Skeletal muscle tissue (tissue), 4 donors: ENCODE measurements around the gene RTTN. TPM values are rescaled to one million over a fixed set of nuclear protein-coding genes. Genes with fewer than 3 reads are reported as not detected.

ENCODE experiments used
- H3K27ac ChIP-seq: one replicate; pipeline ENCODE4 v1.7.0; 2013; ENCODE audit warnings: mild to moderate bottlenecking, low read depth, low read length, inconsistent platforms
- H3K27me3 ChIP-seq, 3 donors: one replicate each; pipeline ENCODE4 v1.7.0; 2013; ENCODE audit warnings: low read length in 3 of 3; ENCODE audit not compliant: control insufficient read depth in 3 of 3, insufficient read depth in 3 of 3
- H3K36me3 ChIP-seq, 3 donors: one replicate each; pipeline ENCODE4 v1.7.0; 2013; ENCODE audit warnings: low read length in 3 of 3; ENCODE audit not compliant: control insufficient read depth in 3 of 3, insufficient read depth in 3 of 3
- H3K4me1 ChIP-seq, 3 donors: one replicate each; pipeline ENCODE4 v1.7.0; 2013; ENCODE audit warnings: low read length in 3 of 3, mild to moderate bottlenecking in 3 of 3; ENCODE audit not compliant: control insufficient read depth in 3 of 3, insufficient read depth in 3 of 3
- H3K4me3 ChIP-seq, 3 donors: one replicate each; pipeline ENCODE4 v1.7.0; 2013; ENCODE audit warnings: low read length in 3 of 3
- H3K9ac ChIP-seq, 3 donors: one replicate each; pipeline ENCODE4 v1.7.0; 2013; ENCODE audit warnings: low read length in 3 of 3, mild to moderate bottlenecking in 3 of 3, moderate library complexity in 2 of 3, low read depth in 1 of 3
- H3K9me3 ChIP-seq, 3 donors: one replicate each; pipeline ENCODE4 v1.7.0; 2013; ENCODE audit warnings: low read length in 3 of 3; ENCODE audit not compliant: control insufficient read depth in 3 of 3
- total RNA-seq: library from RNA; depleted of rRNA; stranded (reverse); fragments of >200 nt; gene quantifications from one replicate; pipeline ENCODE4 v1.2.3, GENCODE V29; 2014
- donor health status: Osteomylitis.

Gene RTTN
- total RNA-seq, 1 donor from 2014 or later = 43.8 TPM

DNA sequence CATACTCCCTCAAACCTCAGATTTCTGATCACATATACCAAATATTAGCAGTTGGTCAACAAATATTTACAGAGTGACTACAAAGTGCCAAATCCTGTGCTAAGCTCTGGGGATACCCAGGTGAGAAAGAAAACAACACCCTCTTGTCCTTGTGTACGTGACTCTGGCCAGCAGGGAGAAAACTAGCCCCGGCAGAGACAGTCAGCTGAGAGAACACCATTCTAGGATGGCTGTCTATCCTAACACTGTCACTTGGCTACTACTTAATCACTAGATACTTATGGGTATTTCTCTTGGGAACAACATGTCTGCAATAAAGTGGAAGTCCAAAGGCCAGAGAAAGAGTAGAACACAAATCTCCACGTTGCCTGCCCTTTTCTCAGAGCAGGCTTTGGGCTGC, 199.9 kb downstream of the RTTN start:
- Histone ChIP-seq H3K4me1 (no peaks in the 10 kb centered on the region), H3K4me3 (no peak overlapping the region), H3K36me3 (peaks cover 0 to 7% (median 4%) of the 10 kb centered on the region in 3 donors), H3K27me3 (no peaks in the 10 kb centered on the region), H3K27ac (no peak overlapping the region), H3K9ac (no peak overlapping the region), H3K9me3 (no peaks in the 10 kb centered on the region)

GRCh38 chr18:70004696-70005095, 200.8 kb downstream of the RTTN start:
- H3K36me3 ChIP-seq = peaks cover 0 to 7% (median 4%) of the 10 kb centered on the region in 3 donors
- H3K4me3 ChIP-seq = no peak overlapping the region
- no peak overlapping the region for H3K27ac ChIP-seq
- H3K27me3 ChIP-seq = no peaks in the 10 kb centered on the region
- no peaks in the 10 kb centered on the region for H3K9me3 ChIP-seq
- no peaks in the 10 kb centered on the region for H3K4me1 ChIP-seq
- no peak overlapping the region for H3K9ac ChIP-seq

GRCh38 chr18:69999656-70000055, 205.8 kb downstream of the RTTN start:
- Histone ChIP-seq H3K9me3 (no peaks in the 10 kb centered on the region), H3K4me1 (peaks cover 0 to 3% (median 2%) of the 10 kb centered on the region in 3 donors), H3K9ac (no peak overlapping the region), H3K27me3 (no peaks in the 10 kb centered on the region), H3K4me3 (no peak overlapping the region), H3K27ac (no peak overlapping the region), H3K36me3 (peaks cover 3 to 7% (median 4%) of the 10 kb centered on the region in 3 donors)

DNA sequence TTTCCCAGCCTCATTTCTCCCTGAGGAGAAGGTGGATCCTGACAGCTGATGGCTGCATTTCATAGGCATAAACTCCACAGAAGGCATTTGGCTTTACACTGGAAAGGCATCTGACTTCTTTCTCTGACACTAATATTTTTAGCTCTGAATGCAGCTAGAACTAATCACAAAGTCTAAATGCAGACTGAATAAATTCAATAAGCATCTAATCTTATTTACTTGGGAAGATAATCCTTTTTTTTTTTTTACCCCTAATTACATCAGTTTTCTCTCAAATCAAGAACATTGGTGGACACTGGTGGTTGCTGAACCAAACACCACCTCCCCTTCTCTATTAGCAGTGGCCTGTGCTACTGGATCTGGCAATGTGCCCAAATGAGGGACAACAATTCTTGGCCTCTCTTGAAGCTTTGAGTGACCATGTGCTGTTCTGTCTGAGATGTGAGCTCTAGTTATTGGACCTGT, 206.9 kb downstream of the RTTN start:
- Histone ChIP-seq H3K4me3 (no peak overlapping the region), H3K36me3 (peaks cover 3 to 7% (median 4%) of the 10 kb centered on the region in 3 donors), H3K4me1 (peaks cover 0 to 3% (median 2%) of the 10 kb centered on the region in 3 donors), H3K27ac (no peak overlapping the region), H3K27me3 (no peaks in the 10 kb centered on the region), H3K9me3 (no peaks in the 10 kb centered on the region), H3K9ac (no peak overlapping the region)

DNA sequence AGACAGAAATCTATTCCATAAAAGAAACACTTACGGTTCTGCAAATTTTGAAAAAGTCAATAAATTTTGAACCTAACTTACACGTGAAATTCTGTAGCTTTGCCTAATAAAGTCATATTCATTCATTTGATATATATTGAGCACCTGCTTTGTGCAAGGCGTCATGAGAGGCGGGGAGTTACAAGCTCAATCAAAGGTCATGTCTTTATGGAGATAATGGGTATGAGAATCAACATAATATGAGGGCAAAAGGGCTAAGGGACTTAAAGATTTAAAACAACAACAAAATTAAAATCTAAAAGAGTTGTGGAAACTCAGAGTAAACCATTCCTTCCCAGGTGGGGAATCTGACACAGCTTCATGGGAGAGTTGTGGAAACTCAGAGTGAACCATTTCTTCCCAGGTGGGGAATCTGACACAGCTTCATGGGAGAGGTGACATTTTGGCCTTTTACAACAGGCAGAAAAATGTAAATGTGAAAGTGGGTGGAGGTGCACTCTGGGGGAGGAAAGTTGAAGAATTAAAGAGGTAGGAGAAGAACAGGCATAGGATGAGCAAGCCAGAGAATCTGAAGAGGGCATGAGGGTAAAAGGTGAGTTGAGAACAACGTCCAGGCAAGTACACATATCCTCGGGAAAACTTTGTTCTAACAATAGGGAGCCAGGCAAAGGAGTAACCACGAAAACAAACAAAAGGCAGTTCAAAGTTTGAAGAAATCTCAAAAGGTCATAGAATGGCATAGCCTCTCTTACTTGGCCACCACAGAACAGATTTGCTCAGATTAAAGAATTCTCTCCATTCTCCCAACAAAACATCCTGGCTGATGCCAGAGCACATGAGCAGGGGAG, 208.3 kb downstream of the RTTN start:
- H3K27me3 ChIP-seq = no peaks in the 10 kb centered on the region
- no peak overlapping the region for H3K4me3 ChIP-seq
- H3K4me1 ChIP-seq = peaks cover 0 to 3% (median 2%) of the 10 kb centered on the region in 3 donors
- H3K9ac ChIP-seq = no peak overlapping the region
- H3K9me3 ChIP-seq = no peaks in the 10 kb centered on the region
- peaks cover 3 to 8% (median 7%) of the 10 kb centered on the region in 3 donors for H3K36me3 ChIP-seq
- no peak overlapping the region for H3K27ac ChIP-seq

- Histone ChIP-seq H3K4me3 (no peak overlapping the region), H3K9ac (no peak overlapping the region), H3K27ac (no peak overlapping the region), H3K9me3 (no peaks in the 10 kb centered on the region), H3K4me1 (peaks cover 0 to 3% (median 2%) of the 10 kb centered on the region in 3 donors), H3K36me3 (peaks cover 3 to 5% (median 4%) of the 10 kb centered on the region in 3 donors), H3K27me3 (no peaks in the 10 kb centered on the region)
Measured at GRCh38 chr18:69996417-69996816, 209.1 kb downstream of the RTTN start.

DNA sequence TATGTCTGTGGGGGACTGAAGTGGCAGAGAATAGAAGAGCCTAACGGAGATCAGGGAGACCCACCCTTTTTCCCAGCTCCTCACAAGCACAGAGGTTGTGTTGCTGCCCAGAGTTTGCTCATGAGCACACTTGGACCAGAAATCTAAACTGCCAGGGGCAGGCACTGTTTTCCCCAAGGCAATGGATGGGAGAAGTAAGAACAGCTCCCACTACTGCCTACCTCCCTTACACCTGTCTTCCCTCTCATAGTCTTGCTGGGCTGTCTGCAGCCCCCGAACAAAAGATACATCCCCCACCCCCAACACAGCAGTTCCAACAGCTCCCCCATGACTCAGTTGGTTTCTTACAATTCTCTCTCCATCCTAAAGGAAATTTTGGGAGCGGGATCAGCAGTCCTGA, 209.7 kb downstream of the RTTN start:
- no peak overlapping the region for H3K9ac ChIP-seq
- no peak overlapping the region for H3K27ac ChIP-seq
- peaks cover 0 to 3% (median 2%) of the 10 kb centered on the region in 3 donors for H3K4me1 ChIP-seq
- H3K4me3 ChIP-seq = no peak overlapping the region
- H3K36me3 ChIP-seq = peaks cover 0 to 4% (median 3%) of the 10 kb centered on the region in 3 donors
- H3K9me3 ChIP-seq = no peaks in the 10 kb centered on the region
- no peaks in the 10 kb centered on the region for H3K27me3 ChIP-seq

DNA sequence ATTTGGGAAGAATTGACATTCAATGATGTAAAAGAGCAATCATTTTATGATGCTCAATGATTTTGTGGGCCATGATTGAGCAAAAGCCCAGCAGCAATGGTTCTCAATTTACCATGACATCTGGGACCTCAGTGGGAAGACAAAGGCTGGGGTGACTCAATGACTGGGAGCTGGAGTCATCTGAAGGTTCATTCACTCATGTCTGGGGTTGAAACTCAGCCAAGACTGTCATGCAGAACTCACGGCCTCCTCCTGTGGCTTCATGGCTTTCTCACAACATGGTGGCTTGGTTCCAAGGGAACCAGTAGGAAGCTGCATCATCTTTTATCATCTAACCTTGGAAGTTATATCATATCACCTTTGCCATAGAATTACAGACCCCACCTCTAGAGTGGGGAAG, 212.7 kb downstream of the RTTN start:
- no peak overlapping the region for H3K9ac ChIP-seq
- no peak overlapping the region for H3K27ac ChIP-seq
- peaks cover 0 to 4% (median 3%) of the 10 kb centered on the region in 3 donors for H3K36me3 ChIP-seq
- H3K27me3 ChIP-seq = no peaks in the 10 kb centered on the region
- H3K9me3 ChIP-seq = no peaks in the 10 kb centered on the region
- no peak overlapping the region for H3K4me3 ChIP-seq
- no peaks in the 10 kb centered on the region for H3K4me1 ChIP-seq

- Histone ChIP-seq H3K27me3 (no peaks in the 10 kb centered on the region), H3K27ac (no peak overlapping the region), H3K4me1 (no peaks in the 10 kb centered on the region), H3K4me3 (no peak overlapping the region), H3K9ac (no peak overlapping the region), H3K9me3 (no peaks in the 10 kb centered on the region), H3K36me3 (peaks cover 0 to 3% (median 0%) of the 10 kb centered on the region in 3 donors)
Measured at GRCh38 chr18:69987870-69988269, 217.6 kb downstream of the RTTN start.

GRCh38 chr18:69985239-69985638, 220.2 kb downstream of the RTTN start:
- Histone ChIP-seq H3K27me3 (no peaks in the 10 kb centered on the region), H3K36me3 (no peaks in the 10 kb centered on the region), H3K9me3 (no peaks in the 10 kb centered on the region), H3K9ac (no peak overlapping the region), H3K4me3 (no peak overlapping the region), H3K4me1 (no peaks in the 10 kb centered on the region), H3K27ac (no peak overlapping the region)
